Endothelial cell of umbilical vein (primary cell): ENCODE measurements around the gene CEP164. TPM values are rescaled to one million over a fixed set of nuclear protein-coding genes. Genes with fewer than 3 reads are reported as not detected.

Experiments used
- BruUV-seq: library from RNA; stranded (reverse); fragments of 400-500 nt; replicated peaks from 2 replicates; lab custom pipeline; 2021; lab: Mats Ljungman, UMichigan
- CTCF ChIA-PET: fragments of 300-600, 350-600 bp; sonication (Branson Sonifier 250); formaldehyde crosslinking; loops from one replicate; lab custom pipeline; 2021; ENCODE audit warnings: antibody characterized with exemption, inconsistent platforms; lab: Charles Lee
- POLR2A ChIA-PET: fragments of 300-600, 350-600 bp; sonication (Branson Sonifier 250); formaldehyde crosslinking; loops from one replicate; lab custom pipeline; 2021; ENCODE audit warnings: antibody characterized with exemption, inconsistent platforms; lab: Charles Lee
- DNase-seq: peaks from one replicate; pipeline ENCODE4 v3.0.0-alpha.2; 2011; ENCODE audit warnings: low read depth, low spot score
- FAIRE-seq: peaks from 2 replicates; lab custom pipeline; 2011; peaks lifted over from hg19 to GRCh38; lab: Jason Lieb, UNC
- H2AFZ ChIP-seq: 2 replicates; pipeline ENCODE4 v1.6.0; 2012; ENCODE audit warnings: low read depth, low read length, control low read depth, inconsistent platforms
- H3K27ac ChIP-seq: 2 replicates; pipeline ENCODE4 v1.5.1; 2011; ENCODE audit warnings: low read depth, mild to moderate bottlenecking, control low read depth, low read length, moderate library complexity; ENCODE audit not compliant: insufficient read depth
- H3K27me3 ChIP-seq, 2 experiments: 2 replicates each; pipeline versions ENCODE4 v1.6.0 to v1.6.1; 2011; ENCODE audit warnings: low read length in 2 of 2, mixed read lengths in 1 of 2; ENCODE audit not compliant: control insufficient read depth in 2 of 2, insufficient read depth in 2 of 2
- H3K36me3 ChIP-seq, 2 experiments: 2 replicates in 1 of 2; 3 replicates in 1 of 2; pipeline ENCODE4 v1.5.1; 2011; ENCODE audit warnings: low read length in 2 of 2, mild to moderate bottlenecking in 1 of 2, moderate library complexity in 1 of 2; ENCODE audit not compliant: control insufficient read depth in 2 of 2, insufficient read depth in 2 of 2; ENCODE audit errors: extremely low read depth in 1 of 2
- H3K4me1 ChIP-seq: 3 replicates; pipeline ENCODE4 v1.5.1; 2011; ENCODE audit warnings: mild to moderate bottlenecking, low read length; ENCODE audit not compliant: control insufficient read depth, insufficient read depth; ENCODE audit errors: extremely low read depth
- H3K4me2 ChIP-seq: 2 replicates; pipeline ENCODE4 v1.6.1; 2011; ENCODE audit warnings: low read length, control low read depth, mixed read lengths; ENCODE audit not compliant: insufficient read depth
- H3K4me3 ChIP-seq, 3 experiments: fragments of 200-600 bp in 1 of 3; sonication (generic), shearing (Covaris generic) in 1 of 3; replicated peaks in 1 of 3; 2 replicates each; pipeline ENCODE4 v1.5.1; 2011 to 2016; ENCODE audit warnings: control low read depth in 3 of 3, low read length in 3 of 3, mild to moderate bottlenecking in 2 of 3, inconsistent platforms in 1 of 3, low read depth in 1 of 3, moderate library complexity in 1 of 3; ENCODE audit not compliant: insufficient read depth in 1 of 3
- H3K79me2 ChIP-seq: 2 replicates; pipeline ENCODE4 v1.6.0; 2012; ENCODE audit warnings: low read length, inconsistent platforms; ENCODE audit not compliant: control insufficient read depth, insufficient read depth
- H3K9ac ChIP-seq: replicated peaks from 2 replicates; pipeline ENCODE3; 2011; ENCODE audit warnings: low read length, control low read depth; ENCODE audit not compliant: insufficient read depth; ENCODE audit errors: extremely low read depth
- H3K9me1 ChIP-seq: replicated peaks from 3 replicates; pipeline ENCODE4 v1.6.0; 2011; ENCODE audit warnings: mild to moderate bottlenecking, low read length; ENCODE audit not compliant: control insufficient read depth, insufficient read depth; ENCODE audit errors: extremely low read depth
- H3K9me3 ChIP-seq: replicated peaks from 2 replicates; pipeline ENCODE4 v1.5.1; 2012; ENCODE audit warnings: low read length, inconsistent platforms; ENCODE audit not compliant: control insufficient read depth, insufficient read depth
- H4K20me1 ChIP-seq: replicated peaks from 2 replicates; pipeline ENCODE3; 2011; ENCODE audit warnings: mild to moderate bottlenecking, low read length; ENCODE audit not compliant: control insufficient read depth, insufficient read depth; ENCODE audit errors: extremely low read depth
- CTCF ChIP-seq, 2 donors: IDR thresholded peaks; 1 replicate in 1 of 2; 2 replicates in 1 of 2; pipeline ENCODE4 v1.5.1; 2011; ENCODE audit warnings: low read length in 2 of 2, mild to moderate bottlenecking in 2 of 2, moderate library complexity in 2 of 2, control low read depth in 1 of 2, inconsistent platforms in 1 of 2, low read depth in 1 of 2; ENCODE audit not compliant: insufficient read depth in 1 of 2; ENCODE audit errors: extremely low read depth in 1 of 2
- EZH2 ChIP-seq: IDR thresholded peaks from 2 replicates; pipeline ENCODE4 v1.6.1; 2012; ENCODE audit warnings: borderline replicate concordance, low read depth, mild to moderate bottlenecking, moderate library complexity, low read length, inconsistent platforms; ENCODE audit not compliant: severe bottlenecking
- GATA2 ChIP-seq: IDR thresholded peaks from 2 replicates; pipeline ENCODE4 v1.7.0; 2011; ENCODE audit warnings: low read depth, mild to moderate bottlenecking, moderate library complexity, mixed read lengths, low read length; ENCODE audit not compliant: insufficient read length, insufficient read depth
- JUN ChIP-seq: IDR thresholded peaks from 2 replicates; pipeline ENCODE4 v1.6.1; 2011; ENCODE audit warnings: borderline replicate concordance, low read depth; ENCODE audit not compliant: insufficient read length, insufficient read depth
- MYC ChIP-seq: IDR thresholded peaks from one replicate; pipeline ENCODE4 v1.6.1; 2011; ENCODE audit warnings: mild to moderate bottlenecking, low read depth, low read length
- dilution Hi-C: fragments of 300-500 bp; cut with MboI; formaldehyde crosslinking; loops from one replicate; pipeline ENCODE4 v1.15.0; 2019; ENCODE audit warnings: low sequenced_read_pairs; ENCODE audit not compliant: extremely low pct_ligation_motif_present
- intact Hi-C: fragments of 100-400 bp; cut with micrococcal nuclease; formaldehyde crosslinking; loops from one replicate; pipeline ENCODE4 v1.10.0; 2022
- polyA plus RNA-seq, 4 experiments: library from polyadenylated mRNA; depleted of rRNA in 3 of 4; stranded (reverse) in 3 of 4; unstranded in 1 of 4; fragments of >200 nt; gene quantifications; 2 replicates each; pipeline versions ENCODE4 v1.2.1 to v1.2.3, GENCODE V29; 2011 to 2012; ENCODE audit warnings: missing spikeins in 1 of 4
- total RNA-seq: library from RNA; stranded (reverse); gene quantifications from 2 replicates; pipeline ENCODE4 v1.2.3, GENCODE V29; 2021
- TF ChIP-seq, protein P1 (sequence below): IDR thresholded peaks from 2 replicates; pipeline ENCODE4 v1.6.1; 2011; ENCODE audit not compliant: insufficient read depth, insufficient read length

Gene CEP164
- total and polyA plus RNA-seq, 2 donors (not counting 3 experiments of a cell fraction or from before 2014, with no cell fraction given), result 22.7 to 48.4 TPM

- no peak overlapping the region for H3K9ac ChIP-seq
- DNase-seq (no peak), FAIRE-seq (no peak)
- ChIA-PET POLR2A (no interaction called here), CTCF (interaction anchor here (1.0 kb wide), 1 partner anchor 104 kb away, joined by 3 read pairs; no protein-coding TSS in a partner anchor)
- no peaks in the 10 kb centered on the region for H3K9me1 ChIP-seq
- no peak for TF ChIP-seq GATA2
- TF ChIP-seq, protein P1, sequence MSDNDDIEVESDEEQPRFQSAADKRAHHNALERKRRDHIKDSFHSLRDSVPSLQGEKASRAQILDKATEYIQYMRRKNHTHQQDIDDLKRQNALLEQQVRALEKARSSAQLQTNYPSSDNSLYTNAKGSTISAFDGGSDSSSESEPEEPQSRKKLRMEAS, result no peak
- TF ChIP-seq EZH2, result no peak
- TF ChIP-seq JUN, result no peak
- no peak for TF ChIP-seq CTCF (IDR thresholded peaks at IDR 0.05; ENCODE audit: extremely low read depth in 1 of 2, insufficient read depth in 1 of 2, low read depth in 1 of 2, low read length in 2 of 2)
- H4K20me1 ChIP-seq, result no peaks in the 10 kb centered on the region
- H3K36me3 ChIP-seq, result peaks cover 9 to 10% of the 10 kb centered on the region in 2 experiments
- no peaks in the 10 kb centered on the region for H3K9me3 ChIP-seq
- no peaks in the 10 kb centered on the region for H3K27me3 ChIP-seq
- H3K4me1 ChIP-seq, result peaks cover 21% of the 10 kb centered on the region
- dilution Hi-C loops, result no loop called here
- no peak overlapping the region for H3K4me3 ChIP-seq
- BruUV-seq, result no TSS peak
- H3K79me2 ChIP-seq, result no peaks in the 10 kb centered on the region
- no peak overlapping the region for H2AFZ ChIP-seq
- H3K27ac ChIP-seq, result no peak overlapping the region
- no peak overlapping the region for H3K4me2 ChIP-seq
- intact Hi-C loops, result no loop called here
Observed at GRCh38 chr11:117284053-117284452, 43.6 kb upstream of the CEP164 start.

- H3K4me1 ChIP-seq, result peaks cover 3% of the 10 kb centered on the region
- POLR2A ChIA-PET, result no interaction called here
- TF ChIP-seq MYC (no peak), GATA2 (no peak)
Observed at GRCh38 chr11:117286588-117286987, 41.1 kb upstream of the CEP164 start.

More at GRCh38 chr11:117286588-117286987, 41.1 kb upstream of the CEP164 start:
- Histone ChIP-seq H3K4me3 (no peak overlapping the region), H3K79me2 (no peaks in the 10 kb centered on the region), H2AFZ (no peak overlapping the region), H3K27me3 (no peaks in the 10 kb centered on the region), H3K9me3 (no peaks in the 10 kb centered on the region), H3K9me1 (no peaks in the 10 kb centered on the region), H3K4me2 (no peak overlapping the region), H3K36me3 (peaks cover 9 to 20% of the 10 kb centered on the region in 2 experiments), H3K27ac (no peak overlapping the region), H4K20me1 (no peaks in the 10 kb centered on the region), H3K9ac (no peak overlapping the region)
- CTCF ChIA-PET, result no interaction called here
- DNase-seq (no peak), FAIRE-seq (no peak)
- dilution Hi-C loops, result no loop called here
- intact Hi-C loops, result no loop called here
- no TSS peak for BruUV-seq
